ENCODE measurements around the gene ARL8A. TPM values are rescaled to one million over a fixed set of nuclear protein-coding genes. Genes with fewer than 3 reads are reported as not detected.

Gene ARL8A
- total and polyA plus RNA-seq, 2 donors (not counting 1 experiment from before 2014, with no cell fraction given): 67.6 to 70.7 TPM

- H3K4me3 Mint-ChIP-seq: no peak overlapping the region
These were observed 35.6 kb upstream of the ARL8A start for GRCh38 chr1:202179828-202180750.

More at GRCh38 chr1:202179828-202180750, 35.6 kb upstream of the ARL8A start:
- H4K20me1 ChIP-seq (ENCODE audit: control insufficient read depth, insufficient read depth, low read length, poor library complexity, severe bottlenecking): no peaks in the 10 kb centered on the region
- H3K27me3 ChIP-seq (replicated peaks in 1 of 4; ENCODE audit: control extremely low read depth in 1 of 4, control insufficient read depth in 3 of 4, insufficient read depth in 4 of 4, low read length in 3 of 4): peaks cover 0 to 10% (median 3%) of the 10 kb centered on the region in 4 experiments
- H3K4me3 ChIP-seq (ENCODE audit: control extremely low read depth in 1 of 5, extremely low read depth in 1 of 5, insufficient read depth in 1 of 5, low read depth in 2 of 5, low read length in 4 of 5): no peak overlapping the region
- no peaks in the 10 kb centered on the region for H3K9me3 Mint-ChIP-seq (ENCODE audit: insufficient read depth)
- H3K27ac Mint-ChIP-seq: no peak overlapping the region
- ATAC-seq (ENCODE audit: low read depth) (no peak), DNase-seq (no peak)
- no peaks in the 10 kb centered on the region for H3K36me3 ChIP-seq (replicated peaks in 1 of 2; ENCODE audit: control extremely low read depth in 1 of 2, control insufficient read depth in 1 of 2, extremely low read depth in 1 of 2, insufficient read depth in 2 of 2, low read length in 1 of 2)
- peaks cover 24% of the 10 kb centered on the region for H3K27me3 Mint-ChIP-seq
- CTCF ChIA-PET: interaction anchor here (0.7 to 3.1 kb wide), 8 partner anchors 9 to 136 kb away, joined by 3 to 18 read pairs (median 6); partner anchors contain the start of gene PTPN7
- peaks cover 5 to 6% of the 10 kb centered on the region in 2 donors for H3K4me1 ChIP-seq (ENCODE audit: control insufficient read depth in 2 of 2, insufficient read depth in 2 of 2, low read length in 2 of 2)
- TF ChIP-seq CTCF (IDR thresholded peaks at IDR 0.05) (no peak), EZH2 (IDR thresholded peaks at IDR 0.05; ENCODE audit: borderline replicate concordance, insufficient read depth, low read depth, low read length, poor library complexity, severe bottlenecking) (no peak)
- 51% methylated on average over 13 of the region's 19 CpGs for WGBS (ENCODE audit: insufficient coverage)
- intact Hi-C loops (cut with micrococcal nuclease): no loop called here
- H3K4me1 Mint-ChIP-seq: peaks cover 11% of the 10 kb centered on the region
- H3K4me2 ChIP-seq (replicated peaks; ENCODE audit: low read depth, low read length, poor library complexity, severe bottlenecking): no peak overlapping the region
- H2AFZ ChIP-seq (ENCODE audit: insufficient read depth, low read depth, low read length, poor library complexity, severe bottlenecking): no peak overlapping the region
- H3K9me3 ChIP-seq (ENCODE audit: control extremely low read depth in 1 of 3, control insufficient read depth in 2 of 3, insufficient read depth in 1 of 3, low read length in 2 of 3): no peaks in the 10 kb centered on the region
- H3K79me2 ChIP-seq (ENCODE audit: control insufficient read depth, insufficient read depth, low read length): no peaks in the 10 kb centered on the region
- POLR2A ChIA-PET: no interaction called here
- no peak overlapping the region for H3K9ac ChIP-seq (ENCODE audit: low read length)
- H3K27ac ChIP-seq (ENCODE audit: low read length in 2 of 2): no peak overlapping the region

Measured in B cell (primary cell).